GM12872 (cell line): Measurements from ENCODE around the gene CTTN.

ENCODE experiments used
- TF ChIP-seq, protein P1 (sequence below): IDR thresholded peaks from 3 replicates; pipeline ENCODE4 v1.5.1; 2011; ENCODE audit warnings: low read depth, mild to moderate bottlenecking, low read length, moderate library complexity; ENCODE audit not compliant: insufficient read depth

CTTN gene

DNA sequence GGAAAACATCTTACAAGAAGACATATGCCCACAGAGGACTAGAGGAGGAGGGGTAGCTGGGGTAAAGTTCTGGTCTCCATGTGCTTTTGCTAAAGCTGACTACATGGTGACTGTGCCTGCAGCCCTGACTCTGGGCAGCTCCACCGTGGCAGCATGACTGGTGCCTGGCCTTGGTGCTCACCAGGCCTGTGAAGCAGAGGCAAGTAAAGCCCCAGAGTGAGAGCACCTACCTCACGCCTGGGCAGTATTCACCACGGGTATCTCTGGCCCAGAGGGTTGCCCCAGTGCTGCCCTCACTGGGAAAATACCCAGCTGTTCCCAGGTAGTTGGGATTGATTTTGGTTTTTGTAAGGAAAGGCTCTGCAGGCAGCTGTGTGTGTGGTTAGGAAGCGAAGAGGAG is 78.3 kb downstream of the CTTN start:
- TF ChIP-seq, protein P1, sequence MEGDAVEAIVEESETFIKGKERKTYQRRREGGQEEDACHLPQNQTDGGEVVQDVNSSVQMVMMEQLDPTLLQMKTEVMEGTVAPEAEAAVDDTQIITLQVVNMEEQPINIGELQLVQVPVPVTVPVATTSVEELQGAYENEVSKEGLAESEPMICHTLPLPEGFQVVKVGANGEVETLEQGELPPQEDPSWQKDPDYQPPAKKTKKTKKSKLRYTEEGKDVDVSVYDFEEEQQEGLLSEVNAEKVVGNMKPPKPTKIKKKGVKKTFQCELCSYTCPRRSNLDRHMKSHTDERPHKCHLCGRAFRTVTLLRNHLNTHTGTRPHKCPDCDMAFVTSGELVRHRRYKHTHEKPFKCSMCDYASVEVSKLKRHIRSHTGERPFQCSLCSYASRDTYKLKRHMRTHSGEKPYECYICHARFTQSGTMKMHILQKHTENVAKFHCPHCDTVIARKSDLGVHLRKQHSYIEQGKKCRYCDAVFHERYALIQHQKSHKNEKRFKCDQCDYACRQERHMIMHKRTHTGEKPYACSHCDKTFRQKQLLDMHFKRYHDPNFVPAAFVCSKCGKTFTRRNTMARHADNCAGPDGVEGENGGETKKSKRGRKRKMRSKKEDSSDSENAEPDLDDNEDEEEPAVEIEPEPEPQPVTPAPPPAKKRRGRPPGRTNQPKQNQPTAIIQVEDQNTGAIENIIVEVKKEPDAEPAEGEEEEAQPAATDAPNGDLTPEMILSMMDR, result no peak

DNA sequence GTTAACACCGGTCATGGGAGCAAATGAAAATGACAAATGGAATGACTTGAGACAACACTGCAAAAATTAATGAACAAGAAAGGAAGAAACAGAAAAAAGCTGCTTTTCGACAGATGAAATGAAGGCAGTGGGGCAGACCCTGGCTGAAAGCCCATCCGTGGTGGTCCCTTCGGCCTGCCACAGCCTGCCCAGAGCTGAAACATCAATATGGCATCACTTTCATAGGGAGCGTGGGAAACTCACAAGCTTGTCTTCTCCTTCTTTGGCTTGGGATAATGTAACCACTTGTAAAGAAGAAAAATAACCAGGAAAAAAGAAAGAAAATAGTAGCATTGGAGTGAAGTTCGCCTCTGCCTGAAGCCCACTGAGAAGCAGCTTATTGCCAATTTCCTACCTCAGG is 78.8 kb downstream of the CTTN start:
- TF ChIP-seq, protein P1, result no peak

DNA sequence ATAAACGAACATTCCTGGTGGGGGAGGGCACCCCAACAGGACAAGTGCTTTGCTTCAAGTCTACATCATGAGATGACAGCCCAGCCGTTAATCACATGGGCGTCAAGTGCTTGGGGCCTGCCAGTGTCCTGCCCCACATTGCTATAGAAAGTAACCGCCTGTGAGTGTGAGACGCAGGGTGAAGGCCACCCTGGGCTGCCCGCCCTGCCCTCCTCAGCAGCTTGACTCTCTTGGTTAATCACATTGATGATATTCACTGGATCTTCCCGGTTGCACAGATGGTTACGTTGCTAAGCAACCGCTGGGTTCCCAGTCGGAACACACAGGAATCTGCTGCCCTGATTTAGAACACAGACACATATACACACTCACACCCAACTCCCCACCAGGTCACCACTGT is 79.3 kb downstream of the CTTN start:
- TF ChIP-seq, protein P1, result no peak

GRCh38 chr11:70478166-70478890 is 80.0 kb downstream of the CTTN start:
- TF ChIP-seq, protein P1, result no peak

DNA sequence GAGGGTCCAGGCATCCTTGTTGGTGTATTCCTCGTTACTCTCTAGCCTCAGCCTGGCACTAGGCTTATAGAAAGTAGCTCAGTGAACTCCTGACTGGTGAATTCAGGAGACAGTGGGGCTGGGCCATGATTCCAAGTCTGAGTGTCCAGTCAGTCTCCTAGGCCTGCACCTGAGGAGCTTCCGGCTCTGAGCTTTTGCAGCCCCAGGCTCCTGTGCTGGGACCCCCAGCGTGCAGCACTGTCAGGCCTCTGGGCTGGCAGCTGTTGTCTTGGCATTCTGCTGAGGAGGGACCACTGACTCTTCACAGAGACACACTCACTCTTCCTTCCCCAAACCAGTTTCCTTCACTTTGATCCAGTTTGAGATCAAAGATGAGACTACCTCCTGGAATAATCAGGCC is 82.4 kb downstream of the CTTN start:
- TF ChIP-seq, protein P1, result no peak

GRCh38 chr11:70481625-70482528 is 83.5 kb downstream of the CTTN start:
- TF ChIP-seq, protein P1, result no peak

- TF ChIP-seq, protein P1, result no peak
These were observed 84.2 kb downstream of the CTTN start for GRCh38 chr11:70482529-70482917.
